SK-N-SH treated with all-trans-retinoic acid at 6 μM for 48 hours (cell line): ENCODE results near the gene GTF3A.
A peak's percentile ranks its signal among the peaks of the same experiment; 100 is the strongest.

Experiments used
- ATAC-seq: fragments of 200-7000 bp; cut with Tn5 transposase; 3 replicates; pipeline ENCODE4 v1.9.1; 2020; ENCODE audit warnings: mild to moderate bottlenecking, moderate library complexity
- ARNTL ChIP-seq: fragments of 450-650 bp; formaldehyde crosslinking; IDR thresholded peaks from 2 replicates; pipeline ENCODE4 v1.5.0; 2020; ENCODE audit warnings: low read depth, mild to moderate bottlenecking, moderate library complexity, borderline replicate concordance
- BACH2 ChIP-seq: fragments of 250-450 bp; sonication (Bioruptor Pico); IDR thresholded peaks from 2 replicates; pipeline ENCODE4 v1.9.0; 2021; ENCODE audit warnings: mild to moderate bottlenecking, borderline replicate concordance
- CREB5 ChIP-seq: fragments of 250-450 bp; sonication (Bioruptor Pico); IDR thresholded peaks from 2 replicates; pipeline ENCODE4 v1.5.1; 2020; ENCODE audit warnings: low read depth, mild to moderate bottlenecking, moderate library complexity
- CSDC2 ChIP-seq: fragments of 250-450 bp; sonication (Bioruptor Pico); IDR thresholded peaks from 2 replicates; pipeline ENCODE4 v1.5.0; 2020; ENCODE audit warnings: mild to moderate bottlenecking, moderate library complexity
- GLIS3 ChIP-seq: fragments of 250-450 bp; sonication (Bioruptor Pico); IDR thresholded peaks from 2 replicates; pipeline ENCODE4 v1.5.0; 2020; ENCODE audit warnings: mild to moderate bottlenecking, moderate library complexity
- ISL1 ChIP-seq: fragments of 250-450 bp; sonication (Bioruptor Pico); IDR thresholded peaks from 2 replicates; pipeline ENCODE4 v2.1.2; 2022; ENCODE audit warnings: mild to moderate bottlenecking, moderate library complexity
- OSR1 ChIP-seq: fragments of 250-450 bp; sonication (Bioruptor Pico); IDR thresholded peaks from 2 replicates; pipeline ENCODE4 v1.8.0; 2022; ENCODE audit warnings: moderate library complexity, mild to moderate bottlenecking, inconsistent platforms
- POU6F1 ChIP-seq: fragments of 250-450 bp; sonication (Bioruptor Pico); IDR thresholded peaks from 2 replicates; pipeline ENCODE4 v1.8.0; 2021; ENCODE audit warnings: low read depth, mild to moderate bottlenecking, moderate library complexity, borderline replicate concordance
- PPARA ChIP-seq: fragments of 250-450 bp; sonication (Bioruptor Pico); IDR thresholded peaks from 2 replicates; pipeline ENCODE4 v1.5.0; 2020; ENCODE audit warnings: mild to moderate bottlenecking, borderline replicate concordance
- RARB ChIP-seq: fragments of 250-450 bp; sonication (Bioruptor Pico); IDR thresholded peaks from 2 replicates; pipeline ENCODE4 v1.8.0; 2021; ENCODE audit warnings: mild to moderate bottlenecking, moderate library complexity
- SNAI2 ChIP-seq: fragments of 250-450 bp; sonication (Bioruptor Pico); IDR thresholded peaks from 2 replicates; pipeline ENCODE4 v1.5.0; 2020; ENCODE audit warnings: mild to moderate bottlenecking, moderate library complexity
- TCF4 ChIP-seq: fragments of 250-450 bp; sonication (Bioruptor Pico); IDR thresholded peaks from 2 replicates; pipeline ENCODE4 v1.8.0; 2021; ENCODE audit warnings: mild to moderate bottlenecking, moderate library complexity, borderline replicate concordance
- TOX ChIP-seq: fragments of 250-450 bp; sonication (Bioruptor Pico); IDR thresholded peaks from 2 replicates; pipeline ENCODE4 v1.8.0; 2021; ENCODE audit warnings: mild to moderate bottlenecking, moderate library complexity, borderline replicate concordance
- TSHZ2 ChIP-seq: fragments of 250-450 bp; sonication (Bioruptor Pico); IDR thresholded peaks from 2 replicates; pipeline ENCODE4 v1.5.0; 2020; ENCODE audit warnings: mild to moderate bottlenecking, moderate library complexity
- ZC3H10 ChIP-seq: fragments of 250-450 bp; sonication (Bioruptor Pico); IDR thresholded peaks from 2 replicates; pipeline ENCODE4 v1.5.1; 2021; ENCODE audit warnings: mild to moderate bottlenecking, moderate library complexity
- ZFP3 ChIP-seq: fragments of 250-450 bp; sonication (Bioruptor Pico); IDR thresholded peaks from 2 replicates; pipeline ENCODE4 v1.5.0; 2020; ENCODE audit warnings: mild to moderate bottlenecking, moderate library complexity
- ZFP30 ChIP-seq: fragments of 450-650 bp; formaldehyde crosslinking; IDR thresholded peaks from 2 replicates; pipeline ENCODE4 v1.5.0; 2022; ENCODE audit warnings: mild to moderate bottlenecking, moderate library complexity
- ZNF565 ChIP-seq: fragments of 450-650 bp; formaldehyde crosslinking; conservative IDR thresholded peaks from 2 replicates; pipeline ENCODE4 v1.5.0; 2020; ENCODE audit warnings: low read depth, mild to moderate bottlenecking, moderate library complexity
- ZNF8 ChIP-seq: fragments of 450-650 bp; formaldehyde crosslinking; IDR thresholded peaks from 2 replicates; pipeline ENCODE4 v1.5.0; 2020; ENCODE audit warnings: mild to moderate bottlenecking, moderate library complexity
- TF ChIP-seq, protein P1 (sequence below): fragments of 250-450 bp; sonication (Bioruptor Pico); IDR thresholded peaks from 2 replicates; pipeline ENCODE4 v1.5.1; 2021; ENCODE audit warnings: mild to moderate bottlenecking, moderate library complexity
- TF ChIP-seq, protein P2 (sequence below): fragments of 250-450 bp; sonication (Bioruptor Pico); IDR thresholded peaks from 2 replicates; pipeline ENCODE4 v1.8.0; 2020; ENCODE audit warnings: mild to moderate bottlenecking, moderate library complexity, borderline replicate concordance

GTF3A gene

GRCh38 chr13:27476943-27477703 lies 52.7 kb downstream of the GTF3A start:
- TF ChIP-seq CREB5 (CRISPR knock-in tag) = no peak
- no peak for TF ChIP-seq POU6F1 (CRISPR knock-in tag)
- no peak for TF ChIP-seq OSR1 (CRISPR knock-in tag)
- no peak for TF ChIP-seq GLIS3
- TF ChIP-seq CSDC2 = no peak
- no peak for TF ChIP-seq RARB (CRISPR knock-in tag)
- TF ChIP-seq, protein P1, sequence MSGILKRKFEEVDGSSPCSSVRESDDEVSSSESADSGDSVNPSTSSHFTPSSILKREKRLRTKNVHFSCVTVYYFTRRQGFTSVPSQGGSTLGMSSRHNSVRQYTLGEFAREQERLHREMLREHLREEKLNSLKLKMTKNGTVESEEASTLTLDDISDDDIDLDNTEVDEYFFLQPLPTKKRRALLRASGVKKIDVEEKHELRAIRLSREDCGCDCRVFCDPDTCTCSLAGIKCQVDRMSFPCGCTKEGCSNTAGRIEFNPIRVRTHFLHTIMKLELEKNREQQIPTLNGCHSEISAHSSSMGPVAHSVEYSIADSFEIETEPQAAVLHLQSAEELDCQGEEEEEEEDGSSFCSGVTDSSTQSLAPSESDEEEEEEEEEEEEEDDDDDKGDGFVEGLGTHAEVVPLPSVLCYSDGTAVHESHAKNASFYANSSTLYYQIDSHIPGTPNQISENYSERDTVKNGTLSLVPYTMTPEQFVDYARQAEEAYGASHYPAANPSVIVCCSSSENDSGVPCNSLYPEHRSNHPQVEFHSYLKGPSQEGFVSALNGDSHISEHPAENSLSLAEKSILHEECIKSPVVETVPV (CRISPR knock-in tag) = no peak
- TF ChIP-seq, all 23 proteins: peak for 0
- ATAC-seq = no peak; the same call in 2 of the 3 replicates

- peak; percentile 44; the same call in 1 of the 3 replicates for ATAC-seq
- TF ChIP-seq ZFP3 = no peak
- TF ChIP-seq RARB (CRISPR knock-in tag) = no peak
- no peak for TF ChIP-seq CSDC2
- TF ChIP-seq PPARA (CRISPR knock-in tag) = no peak
- no peak for TF ChIP-seq TCF4
- TF ChIP-seq ISL1 = no peak
- no peak for TF ChIP-seq TOX
- no peak for TF ChIP-seq SNAI2
Observed at GRCh38 chr13:27481766-27482165, 57.3 kb downstream of the GTF3A start.

DNA sequence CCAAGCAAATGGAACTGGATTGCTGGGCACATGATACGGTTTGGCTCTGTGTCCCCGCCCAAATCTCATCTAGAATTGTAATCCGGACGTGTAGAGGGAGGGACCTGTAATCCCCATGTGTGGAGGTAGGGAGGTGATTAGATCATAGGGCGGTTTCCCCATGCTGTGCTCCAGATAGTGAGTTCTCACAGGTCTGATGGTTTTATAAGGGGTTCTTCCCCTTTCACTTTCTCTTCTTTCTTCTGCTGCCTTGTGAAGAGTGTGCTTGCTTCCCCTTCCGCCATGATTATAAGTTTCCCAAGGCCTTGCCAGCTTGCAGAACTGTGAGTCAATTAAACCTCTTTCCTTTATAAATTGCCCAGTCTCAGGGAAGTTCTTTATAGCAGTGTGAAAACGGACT lies 58.6 kb downstream of the GTF3A start:
- ATAC-seq = no peak
- TF ChIP-seq ISL1 (no peak), OSR1 (CRISPR knock-in tag) (no peak), ZC3H10 (CRISPR knock-in tag) (no peak)
- TF ChIP-seq, all 23 proteins: peak for 0

- no peak for TF ChIP-seq ZFP3
- no peak for TF ChIP-seq TOX
- TF ChIP-seq, protein P2, sequence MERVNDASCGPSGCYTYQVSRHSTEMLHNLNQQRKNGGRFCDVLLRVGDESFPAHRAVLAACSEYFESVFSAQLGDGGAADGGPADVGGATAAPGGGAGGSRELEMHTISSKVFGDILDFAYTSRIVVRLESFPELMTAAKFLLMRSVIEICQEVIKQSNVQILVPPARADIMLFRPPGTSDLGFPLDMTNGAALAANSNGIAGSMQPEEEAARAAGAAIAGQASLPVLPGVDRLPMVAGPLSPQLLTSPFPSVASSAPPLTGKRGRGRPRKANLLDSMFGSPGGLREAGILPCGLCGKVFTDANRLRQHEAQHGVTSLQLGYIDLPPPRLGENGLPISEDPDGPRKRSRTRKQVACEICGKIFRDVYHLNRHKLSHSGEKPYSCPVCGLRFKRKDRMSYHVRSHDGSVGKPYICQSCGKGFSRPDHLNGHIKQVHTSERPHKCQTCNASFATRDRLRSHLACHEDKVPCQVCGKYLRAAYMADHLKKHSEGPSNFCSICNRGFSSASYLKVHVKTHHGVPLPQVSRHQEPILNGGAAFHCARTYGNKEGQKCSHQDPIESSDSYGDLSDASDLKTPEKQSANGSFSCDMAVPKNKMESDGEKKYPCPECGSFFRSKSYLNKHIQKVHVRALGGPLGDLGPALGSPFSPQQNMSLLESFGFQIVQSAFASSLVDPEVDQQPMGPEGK (CRISPR knock-in tag) = no peak
- TF ChIP-seq POU6F1 (CRISPR knock-in tag) = no peak
- no peak for TF ChIP-seq PPARA (CRISPR knock-in tag)
- TF ChIP-seq GLIS3 = no peak
- TF ChIP-seq ZC3H10 (CRISPR knock-in tag) = no peak
- TF ChIP-seq RARB (CRISPR knock-in tag) = no peak
- TF ChIP-seq TSHZ2 (CRISPR knock-in tag) = no peak
- TF ChIP-seq ZFP30 = no peak
- TF ChIP-seq OSR1 (CRISPR knock-in tag) = no peak
- TF ChIP-seq ARNTL (CRISPR knock-in tag) = no peak
- no peak for TF ChIP-seq ZNF8 (CRISPR knock-in tag)
- TF ChIP-seq CSDC2 = no peak
- TF ChIP-seq, protein P1 (CRISPR knock-in tag) = no peak
- no peak for TF ChIP-seq ZNF565 (CRISPR knock-in tag)
- TF ChIP-seq TCF4 = no peak
- no peak for TF ChIP-seq ISL1
- no peak for TF ChIP-seq SNAI2
- TF ChIP-seq BACH2 (CRISPR knock-in tag) = no peak
- no peak for ATAC-seq
Observed at GRCh38 chr13:27483421-27483820, 59.0 kb downstream of the GTF3A start.
